ENCODE results near the gene KIAA0040. TPM values are rescaled to one million over a fixed set of nuclear protein-coding genes. Genes with fewer than 3 reads are reported as not detected.

Gene KIAA0040
- total RNA-seq, 1 donor from 2014 or later = 38.5 TPM

DNA sequence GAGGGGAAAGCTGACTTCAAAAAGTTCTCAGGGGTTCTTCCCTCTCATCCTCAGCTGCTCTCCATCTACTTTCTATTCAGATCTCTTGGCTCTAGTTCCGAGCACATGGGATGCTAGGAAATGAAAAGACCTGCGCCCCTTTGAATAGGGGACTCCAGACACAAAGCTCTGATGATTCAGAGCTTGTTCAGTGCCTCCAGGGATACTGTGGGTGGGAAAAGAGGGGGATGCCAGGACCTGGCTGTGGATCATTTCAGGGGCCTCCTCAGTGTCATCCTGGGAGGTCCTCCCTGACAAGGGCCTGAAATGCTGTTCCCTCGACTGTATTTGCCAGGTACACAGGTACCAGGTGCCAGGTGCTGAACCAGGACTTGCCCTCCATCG is 943 bp upstream of the KIAA0040 start:
- peak overlapping the region; percentile 90 for H3K27ac ChIP-seq
- H3K36me3 ChIP-seq = no peaks in the 10 kb centered on the region
- H3K4me1 ChIP-seq = peaks cover 53% of the 10 kb centered on the region
- H3K4me3 ChIP-seq = peak overlapping the region; percentile 56 to 64
- H3K9me3 ChIP-seq = no peaks in the 10 kb centered on the region
- H3K27me3 ChIP-seq = no peaks in the 10 kb centered on the region
- TF ChIP-seq POLR2A (IDR thresholded peaks at IDR 0.05) (no peak), POLR2AphosphoS5 (IDR thresholded peaks at IDR 0.05; ENCODE audit: insufficient read depth in 1 of 2, low read depth in 1 of 2) (no peak)
- TF ChIP-seq, protein P1, sequence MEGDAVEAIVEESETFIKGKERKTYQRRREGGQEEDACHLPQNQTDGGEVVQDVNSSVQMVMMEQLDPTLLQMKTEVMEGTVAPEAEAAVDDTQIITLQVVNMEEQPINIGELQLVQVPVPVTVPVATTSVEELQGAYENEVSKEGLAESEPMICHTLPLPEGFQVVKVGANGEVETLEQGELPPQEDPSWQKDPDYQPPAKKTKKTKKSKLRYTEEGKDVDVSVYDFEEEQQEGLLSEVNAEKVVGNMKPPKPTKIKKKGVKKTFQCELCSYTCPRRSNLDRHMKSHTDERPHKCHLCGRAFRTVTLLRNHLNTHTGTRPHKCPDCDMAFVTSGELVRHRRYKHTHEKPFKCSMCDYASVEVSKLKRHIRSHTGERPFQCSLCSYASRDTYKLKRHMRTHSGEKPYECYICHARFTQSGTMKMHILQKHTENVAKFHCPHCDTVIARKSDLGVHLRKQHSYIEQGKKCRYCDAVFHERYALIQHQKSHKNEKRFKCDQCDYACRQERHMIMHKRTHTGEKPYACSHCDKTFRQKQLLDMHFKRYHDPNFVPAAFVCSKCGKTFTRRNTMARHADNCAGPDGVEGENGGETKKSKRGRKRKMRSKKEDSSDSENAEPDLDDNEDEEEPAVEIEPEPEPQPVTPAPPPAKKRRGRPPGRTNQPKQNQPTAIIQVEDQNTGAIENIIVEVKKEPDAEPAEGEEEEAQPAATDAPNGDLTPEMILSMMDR (IDR thresholded peaks at IDR 0.05) = no peak
- no peak for DNase-seq (ENCODE audit: extremely low spot score in 2 of 2)
- intact Hi-C loops (cut with DNase I) = no loop called here

DNA sequence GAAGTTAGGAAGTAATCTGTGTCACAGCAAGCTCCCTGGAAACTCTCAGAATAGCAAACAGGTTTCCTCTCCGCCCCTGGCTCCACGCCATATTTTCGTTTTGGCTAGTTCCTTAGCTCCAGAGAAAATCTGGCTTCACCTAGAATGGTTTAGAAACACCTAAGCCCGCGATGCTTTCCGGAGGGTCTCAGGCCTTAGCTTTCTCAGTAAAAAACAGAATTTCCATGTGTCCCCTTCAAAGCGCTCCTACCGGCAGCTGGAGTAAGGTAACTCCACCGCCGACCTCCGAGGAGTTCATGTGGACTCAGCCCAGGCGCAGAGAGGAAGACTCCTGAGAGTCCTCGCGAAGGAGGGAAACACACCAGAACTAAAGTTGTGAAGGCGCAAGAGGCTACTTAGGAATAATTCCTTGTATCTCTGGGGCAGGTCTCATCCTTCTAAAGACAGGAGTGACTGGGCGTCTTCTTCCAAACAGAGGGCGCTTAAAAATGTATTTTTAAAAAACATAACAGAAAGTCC is 406 bp downstream of the KIAA0040 start:
- peak overlapping the region; percentile 56 to 64 for H3K4me3 ChIP-seq
- H3K36me3 ChIP-seq = no peaks in the 10 kb centered on the region
- H3K27ac ChIP-seq = peak overlapping the region; percentile 90
- intact Hi-C loops (cut with DNase I) = no loop called here
- DNase-seq (ENCODE audit: extremely low spot score in 2 of 2) = no peak
- no peaks in the 10 kb centered on the region for H3K27me3 ChIP-seq
- H3K9me3 ChIP-seq = no peaks in the 10 kb centered on the region
- H3K4me1 ChIP-seq = peaks cover 61% of the 10 kb centered on the region
- TF ChIP-seq, protein P1 (IDR thresholded peaks at IDR 0.05) = no peak
- TF ChIP-seq POLR2AphosphoS5 (IDR thresholded peaks at IDR 0.05; ENCODE audit: insufficient read depth in 1 of 2, low read depth in 1 of 2) (no peak), POLR2A (IDR thresholded peaks at IDR 0.05) (no peak)

DNA sequence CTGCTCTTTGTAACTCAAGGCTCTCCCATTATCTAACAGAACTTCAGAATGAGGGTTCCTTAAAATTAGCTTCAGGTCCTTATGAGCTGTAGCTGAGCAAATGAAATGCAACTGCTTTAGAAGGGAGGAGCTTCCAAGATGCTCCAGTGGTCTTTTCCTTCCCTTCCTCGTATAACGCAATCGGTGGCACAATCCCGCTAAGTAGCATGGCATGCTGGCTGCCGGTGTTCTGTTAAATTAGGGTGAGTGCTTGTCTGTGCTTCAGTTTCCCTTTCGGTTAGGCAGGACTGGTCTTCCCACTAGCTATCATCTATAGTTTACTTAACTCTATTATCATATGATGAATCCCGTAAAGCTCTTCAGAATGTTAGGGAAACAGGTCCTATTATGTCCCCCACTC is 917 bp downstream of the KIAA0040 start:
- peaks cover 63% of the 10 kb centered on the region for H3K4me1 ChIP-seq

DNA sequence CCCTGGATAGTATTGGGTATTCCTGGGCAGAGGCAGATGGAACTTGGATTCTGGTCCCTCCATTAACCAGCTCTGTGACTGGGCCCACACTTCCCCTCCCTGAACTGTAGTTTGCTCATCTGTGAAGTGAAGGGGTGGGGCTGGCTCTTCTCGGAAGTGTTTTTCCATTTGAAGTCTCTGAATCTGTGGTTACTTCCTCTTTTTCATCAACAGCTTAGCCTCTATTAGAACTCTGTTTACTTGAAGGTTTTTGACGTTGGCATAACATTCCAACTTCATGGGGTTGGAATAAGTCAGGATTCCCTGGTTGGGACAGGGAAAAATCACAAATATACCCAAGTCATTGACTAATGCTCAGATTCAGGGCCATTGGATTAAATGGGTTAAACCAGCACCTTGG is 3.6 kb downstream of the KIAA0040 start:
- intact Hi-C loops (cut with DNase I) = no loop called here
- Histone ChIP-seq H3K9me3 (no peaks in the 10 kb centered on the region), H3K4me3 (no peak overlapping the region), H3K36me3 (no peaks in the 10 kb centered on the region), H3K27me3 (no peaks in the 10 kb centered on the region), H3K4me1 (peaks cover 87% of the 10 kb centered on the region), H3K27ac (peak overlapping the region; percentile 40)
- no peak for DNase-seq (ENCODE audit: extremely low spot score in 2 of 2)
- TF ChIP-seq, protein P1 (IDR thresholded peaks at IDR 0.05) = no peak
- no peak for TF ChIP-seq POLR2A (IDR thresholded peaks at IDR 0.05)
- no peak for TF ChIP-seq POLR2AphosphoS5 (IDR thresholded peaks at IDR 0.05; ENCODE audit: insufficient read depth in 1 of 2, low read depth in 1 of 2)

More for the DNA sequence above, 917 bp downstream of the KIAA0040 start:
- Histone ChIP-seq H3K4me3 (peak overlapping the region; percentile 56 to 64), H3K27me3 (no peaks in the 10 kb centered on the region), H3K36me3 (no peaks in the 10 kb centered on the region), H3K9me3 (no peaks in the 10 kb centered on the region), H3K27ac (peak overlapping the region; percentile 90)
- TF ChIP-seq POLR2A (IDR thresholded peaks at IDR 0.05) (no peak), POLR2AphosphoS5 (IDR thresholded peaks at IDR 0.05; ENCODE audit: insufficient read depth in 1 of 2, low read depth in 1 of 2) (no peak)
- TF ChIP-seq, protein P1 (IDR thresholded peaks at IDR 0.05) = no peak
- no peak for DNase-seq (ENCODE audit: extremely low spot score in 2 of 2)
- intact Hi-C loops (cut with DNase I) = no loop called here

DNA sequence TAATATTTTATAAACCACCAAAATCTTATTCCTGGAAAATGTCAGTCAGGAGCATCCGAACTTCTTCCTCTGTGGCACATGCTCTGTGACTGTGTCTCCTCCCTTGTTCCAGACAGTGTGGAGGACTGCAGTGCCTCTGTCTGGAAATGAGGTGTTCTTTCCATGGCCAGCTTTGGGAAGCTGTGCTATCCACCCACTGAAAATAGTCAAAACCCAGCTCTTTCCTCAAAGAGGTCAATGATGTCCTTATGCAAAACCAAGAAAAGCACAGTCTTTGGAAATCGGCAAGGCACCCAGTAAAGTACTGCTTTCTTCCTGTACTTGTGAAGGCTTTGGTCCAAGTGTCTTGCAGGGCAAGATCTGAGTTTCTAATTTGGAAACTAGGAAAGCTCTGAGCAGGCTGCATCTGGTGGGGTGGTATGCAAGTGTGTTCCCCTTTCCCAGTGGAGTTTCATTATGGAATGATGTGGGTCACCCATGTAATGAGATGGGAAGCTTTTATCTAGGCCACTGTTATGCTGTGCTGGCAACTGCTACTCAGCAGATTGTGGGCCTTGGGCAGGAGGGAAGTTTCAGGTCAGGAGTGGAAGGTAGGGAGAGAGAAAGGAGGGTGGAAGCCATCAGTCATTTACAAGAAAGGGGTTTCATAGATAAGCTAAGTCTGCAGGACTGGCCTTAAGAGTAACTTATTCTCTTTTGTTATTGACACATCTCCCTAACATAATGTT is 6.0 kb downstream of the KIAA0040 start:
- Histone ChIP-seq H3K4me3 (no peak overlapping the region), H3K27me3 (no peaks in the 10 kb centered on the region), H3K9me3 (no peaks in the 10 kb centered on the region), H3K36me3 (no peaks in the 10 kb centered on the region), H3K27ac (peak overlapping the region; percentile 65), H3K4me1 (peaks cover 98% of the 10 kb centered on the region)
- TF ChIP-seq POLR2AphosphoS5 (IDR thresholded peaks at IDR 0.05; ENCODE audit: insufficient read depth in 1 of 2, low read depth in 1 of 2) (no peak), POLR2A (IDR thresholded peaks at IDR 0.05) (no peak)
- intact Hi-C loops (cut with DNase I) = no loop called here
- DNase-seq (ENCODE audit: extremely low spot score in 2 of 2) = no peak
